NCI-H1417 (cell line): ENCODE results near the gene RGS9BP.
"Not testable (repeated sequence)": the region's sequence is repeated elsewhere in the genome, so short reads cannot be mapped to it uniquely, and the experiment has no call there.

Experiments used
- DNase-seq, 3 experiments: peaks; one replicate each; lab custom pipeline; 2025; lab: John Stamatoyannopoulos, UW

Gene RGS9BP

GRCh38 chr19:32694851-32695250 lies 19.2 kb downstream of the RGS9BP start:
- not testable (repeated sequence) for DNase-seq

GRCh38 chr19:32695506-32695905 lies 19.9 kb downstream of the RGS9BP start:
- DNase-seq = not testable (repeated sequence)

- not testable (repeated sequence) for DNase-seq
Measured at GRCh38 chr19:32696771-32697170, 21.1 kb downstream of the RGS9BP start.

- not testable (repeated sequence) for DNase-seq
Measured at GRCh38 chr19:32700129-32700528, 24.5 kb downstream of the RGS9BP start.

- peak in 2 of 3 experiments; percentile 52 to 85 for DNase-seq
Measured at GRCh38 chr19:32702010-32702409, 26.4 kb downstream of the RGS9BP start.

GRCh38 chr19:32704006-32704405 lies 28.4 kb downstream of the RGS9BP start:
- not testable (repeated sequence) for DNase-seq

- DNase-seq = no peak
Measured at GRCh38 chr19:32708457-32708856, 32.8 kb downstream of the RGS9BP start.

GRCh38 chr19:32709032-32709431 lies 33.4 kb downstream of the RGS9BP start:
- no peak for DNase-seq

GRCh38 chr19:32711747-32712146 lies 36.1 kb downstream of the RGS9BP start:
- DNase-seq = no peak

- not testable (repeated sequence) for DNase-seq
Measured at GRCh38 chr19:32716203-32716602, 40.6 kb downstream of the RGS9BP start.

GRCh38 chr19:32717496-32717895 lies 41.8 kb downstream of the RGS9BP start:
- DNase-seq = no peak

GRCh38 chr19:32718286-32718685 lies 42.6 kb downstream of the RGS9BP start:
- DNase-seq = no peak

GRCh38 chr19:32719611-32720059 lies 44.0 kb downstream of the RGS9BP start, which contains the start of gene TDRD12:
TDRD12 (plus strand) TSS chr19:32719767; CDS start chr19:32720073, 306 bp downstream.
- no peak for DNase-seq

- no peak for DNase-seq
Measured at GRCh38 chr19:32720216-32720935, 44.7 kb downstream of the RGS9BP start.

- no peak for DNase-seq
Measured at GRCh38 chr19:32720936-32721250, 45.2 kb downstream of the RGS9BP start.
